Suprapubic skin (tissue), 3 donors: ENCODE results near the gene CCDC201.

Experiments used
- CTCF ChIP-seq, 2 donors: fragments of 200-600 bp in 1 of 2; fragments of 450-650 bp in 1 of 2; sonication (generic) in 1 of 2; IDR thresholded peaks; one replicate each; pipeline ENCODE4 v1.5.1; 2016 to 2019; ENCODE audit warnings: antibody characterized with exemption in 2 of 2, mild to moderate bottlenecking in 1 of 2, moderate library complexity in 1 of 2
- EP300 ChIP-seq: sonication (generic); formaldehyde crosslinking; IDR thresholded peaks from one replicate; pipeline ENCODE4 v1.6.1; 2017; ENCODE audit warnings: antibody characterized with exemption
- POLR2A ChIP-seq, 2 donors: fragments of 450-650 bp; IDR thresholded peaks; one replicate each; pipeline ENCODE4 v1.6.1; 2017; ENCODE audit warnings: antibody characterized with exemption in 2 of 2, mild to moderate bottlenecking in 2 of 2, moderate library complexity in 2 of 2

- no peak for TF ChIP-seq POLR2A (IDR thresholded peaks at IDR 0.05)
- TF ChIP-seq CTCF (IDR thresholded peaks at IDR 0.05), result no peak
- no peak for TF ChIP-seq EP300
Observed at GRCh38 chr7:45873355-45873754, 473 bp upstream of the CCDC201 start.
